Choroid plexus epithelial cell (primary cell): ENCODE measurements around the gene RUNX1.

ENCODE experiments used
- DNase-seq: peaks from one replicate; pipeline ENCODE4 v3.0.0-alpha.2; 2010; ENCODE audit warnings: low read depth
- H3K4me3 ChIP-seq: 2 replicates; pipeline ENCODE4 v1.5.1; 2011; ENCODE audit warnings: low read depth, mild to moderate bottlenecking, control low read depth, low read length, moderate library complexity
- CTCF ChIP-seq: conservative IDR thresholded peaks from 2 replicates; pipeline ENCODE4 v1.5.1; 2011; ENCODE audit warnings: low read depth, mild to moderate bottlenecking, control low read depth, inconsistent platforms, low read length, moderate library complexity

RUNX1 gene

GRCh38 chr21:35014302-35015041 lies 34.6 kb downstream of the RUNX1 start:
- no peak for DNase-seq
- TF ChIP-seq CTCF = no peak
- H3K4me3 ChIP-seq = no peak overlapping the region

GRCh38 chr21:35011681-35012080 lies 37.4 kb downstream of the RUNX1 start:
- no peak overlapping the region for H3K4me3 ChIP-seq
- DNase-seq = peak; percentile 48
- TF ChIP-seq CTCF = no peak

GRCh38 chr21:35010447-35010846 lies 38.7 kb downstream of the RUNX1 start:
- no peak overlapping the region for H3K4me3 ChIP-seq
- no peak for DNase-seq
- TF ChIP-seq CTCF = no peak

- no peak for DNase-seq
- no peak for TF ChIP-seq CTCF
- no peak overlapping the region for H3K4me3 ChIP-seq
Measured at GRCh38 chr21:35007348-35007747, 41.8 kb downstream of the RUNX1 start.

GRCh38 chr21:35006771-35007170 lies 42.3 kb downstream of the RUNX1 start:
- DNase-seq = no peak
- no peak overlapping the region for H3K4me3 ChIP-seq
- TF ChIP-seq CTCF = no peak

- TF ChIP-seq CTCF = no peak
- H3K4me3 ChIP-seq = no peak overlapping the region
- DNase-seq = no peak
Measured at GRCh38 chr21:35006248-35006647, 42.9 kb downstream of the RUNX1 start.

- no peak overlapping the region for H3K4me3 ChIP-seq
- DNase-seq = no peak
- no peak for TF ChIP-seq CTCF
Measured at GRCh38 chr21:35005560-35006224, 43.4 kb downstream of the RUNX1 start.
